MM.1S (cell line): ENCODE results near the gene CERS6.

ENCODE experiments used
- EZH2 ChIP-seq: fragments of 300-600 bp; sonication (generic); optimal IDR thresholded peaks from 2 replicates; pipeline ENCODE3; 2017; ENCODE audit warnings: low read depth, mild to moderate bottlenecking, antibody characterized with exemption, low read length, mixed read lengths
- EZH2phosphoT487 ChIP-seq: fragments of 300-600 bp; sonication (generic); IDR thresholded peaks from 2 replicates; pipeline ENCODE4 v1.6.1; 2018; ENCODE audit warnings: antibody characterized with exemption, low read length
- TF ChIP-seq, protein P1 (sequence below): fragments of 300-600 bp; sonication (generic); IDR thresholded peaks from 2 replicates; pipeline ENCODE4 v1.5.1; 2016; ENCODE audit warnings: antibody characterized with exemption, low read length, mixed read lengths

- TF ChIP-seq, protein P1, sequence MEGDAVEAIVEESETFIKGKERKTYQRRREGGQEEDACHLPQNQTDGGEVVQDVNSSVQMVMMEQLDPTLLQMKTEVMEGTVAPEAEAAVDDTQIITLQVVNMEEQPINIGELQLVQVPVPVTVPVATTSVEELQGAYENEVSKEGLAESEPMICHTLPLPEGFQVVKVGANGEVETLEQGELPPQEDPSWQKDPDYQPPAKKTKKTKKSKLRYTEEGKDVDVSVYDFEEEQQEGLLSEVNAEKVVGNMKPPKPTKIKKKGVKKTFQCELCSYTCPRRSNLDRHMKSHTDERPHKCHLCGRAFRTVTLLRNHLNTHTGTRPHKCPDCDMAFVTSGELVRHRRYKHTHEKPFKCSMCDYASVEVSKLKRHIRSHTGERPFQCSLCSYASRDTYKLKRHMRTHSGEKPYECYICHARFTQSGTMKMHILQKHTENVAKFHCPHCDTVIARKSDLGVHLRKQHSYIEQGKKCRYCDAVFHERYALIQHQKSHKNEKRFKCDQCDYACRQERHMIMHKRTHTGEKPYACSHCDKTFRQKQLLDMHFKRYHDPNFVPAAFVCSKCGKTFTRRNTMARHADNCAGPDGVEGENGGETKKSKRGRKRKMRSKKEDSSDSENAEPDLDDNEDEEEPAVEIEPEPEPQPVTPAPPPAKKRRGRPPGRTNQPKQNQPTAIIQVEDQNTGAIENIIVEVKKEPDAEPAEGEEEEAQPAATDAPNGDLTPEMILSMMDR, result no peak
- TF ChIP-seq EZH2phosphoT487 (no peak), EZH2 (no peak)
Observed at GRCh38 chr2:168521053-168521741, 65.1 kb downstream of the CERS6 start.
